Body of pancreas (tissue), 4 donors: Measurements from ENCODE around the gene GTF2IRD1.

Source experiments
- CTCF ChIP-seq, 7 experiments: fragments of 450-650 bp in 4 of 7; fragments of 200-600 bp in 3 of 7; sonication (generic) in 3 of 7; IDR thresholded peaks; one replicate each; pipeline ENCODE4 v1.5.1; 2016 to 2019; ENCODE audit warnings: antibody characterized with exemption in 7 of 7
- POLR2A ChIP-seq, 3 donors: fragments of 450-650 bp; IDR thresholded peaks; one replicate each; pipeline ENCODE4 v1.6.1; 2016; ENCODE audit warnings: antibody characterized with exemption in 3 of 3, mild to moderate bottlenecking in 2 of 3

DNA sequence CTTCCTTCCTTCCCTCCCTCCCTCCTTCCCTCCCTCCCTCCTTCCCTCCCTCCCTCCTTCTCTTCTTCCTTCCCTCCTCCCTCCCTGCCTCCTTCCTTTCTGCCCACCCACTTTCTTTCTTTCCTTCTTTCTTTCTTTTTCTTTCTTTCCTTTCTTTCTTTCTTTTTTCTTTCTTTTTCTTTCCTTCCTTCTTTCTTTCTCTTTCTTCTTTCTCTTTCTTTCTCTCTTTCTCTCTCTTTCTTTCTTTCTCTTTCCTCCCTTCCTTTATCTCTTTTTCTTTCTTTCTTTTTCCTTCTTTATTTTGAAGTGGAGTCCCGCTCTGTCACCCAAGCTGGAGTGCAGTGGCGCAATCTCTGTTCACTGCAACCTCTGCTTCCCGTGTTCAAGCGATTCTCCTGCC is 33.7 kb upstream of the GTF2IRD1 start:
- TF ChIP-seq CTCF (IDR thresholded peaks at IDR 0.05) (no peak), POLR2A (IDR thresholded peaks at IDR 0.05) (no peak)
